ENCODE data around the gene IQCB1.

DNA sequence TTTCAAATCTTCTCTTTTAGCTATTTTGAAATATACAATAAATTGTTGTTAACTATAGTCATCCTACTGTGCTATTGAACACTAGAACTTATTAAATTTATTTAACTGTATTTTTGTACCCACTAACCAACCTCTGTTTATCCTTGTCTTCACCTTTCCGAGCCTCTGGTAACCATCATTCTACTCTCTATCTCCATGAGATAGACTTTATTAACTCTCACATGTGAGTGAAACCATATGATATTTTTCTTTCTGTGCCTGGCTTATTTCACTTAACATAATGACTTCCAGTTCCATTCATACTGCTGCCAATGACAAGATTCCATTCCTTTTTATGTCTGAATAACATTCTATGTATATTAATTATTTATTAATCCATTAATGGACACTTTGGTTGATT, 43.6 kb upstream of the IQCB1 start:
- TF ChIP-seq POLR2A (IDR thresholded peaks at IDR 0.05): no peak
- TF ChIP-seq, protein P1, sequence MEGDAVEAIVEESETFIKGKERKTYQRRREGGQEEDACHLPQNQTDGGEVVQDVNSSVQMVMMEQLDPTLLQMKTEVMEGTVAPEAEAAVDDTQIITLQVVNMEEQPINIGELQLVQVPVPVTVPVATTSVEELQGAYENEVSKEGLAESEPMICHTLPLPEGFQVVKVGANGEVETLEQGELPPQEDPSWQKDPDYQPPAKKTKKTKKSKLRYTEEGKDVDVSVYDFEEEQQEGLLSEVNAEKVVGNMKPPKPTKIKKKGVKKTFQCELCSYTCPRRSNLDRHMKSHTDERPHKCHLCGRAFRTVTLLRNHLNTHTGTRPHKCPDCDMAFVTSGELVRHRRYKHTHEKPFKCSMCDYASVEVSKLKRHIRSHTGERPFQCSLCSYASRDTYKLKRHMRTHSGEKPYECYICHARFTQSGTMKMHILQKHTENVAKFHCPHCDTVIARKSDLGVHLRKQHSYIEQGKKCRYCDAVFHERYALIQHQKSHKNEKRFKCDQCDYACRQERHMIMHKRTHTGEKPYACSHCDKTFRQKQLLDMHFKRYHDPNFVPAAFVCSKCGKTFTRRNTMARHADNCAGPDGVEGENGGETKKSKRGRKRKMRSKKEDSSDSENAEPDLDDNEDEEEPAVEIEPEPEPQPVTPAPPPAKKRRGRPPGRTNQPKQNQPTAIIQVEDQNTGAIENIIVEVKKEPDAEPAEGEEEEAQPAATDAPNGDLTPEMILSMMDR (IDR thresholded peaks at IDR 0.05): no peak
